RWPE1 (cell line): ENCODE measurements around the gene TAF11L6.
"Not testable (repeated sequence)": the region's sequence is repeated elsewhere in the genome, so short reads cannot be mapped to it uniquely, and the experiment has no call there.

ENCODE experiments used
- CTCF ChIA-PET: fragments of 350-600 bp; sonication (Branson Sonifier 250); formaldehyde crosslinking; extraction: SDS; loops from one replicate; lab custom pipeline; 2021; lab: Yijun Ruan, JAX
- POLR2A ChIA-PET: fragments of 400-600 bp; formaldehyde crosslinking; extraction: SDS; loops from one replicate; lab custom pipeline; 2020; ENCODE audit warnings: antibody characterized with exemption; ENCODE audit not compliant: low non-redundant PET; lab: Yijun Ruan, JAX
- DNase-seq: peaks from one replicate; pipeline ENCODE4 v3.0.0; 2012; ENCODE audit warnings: low spot score
- H3K27ac ChIP-seq: fragments of 450-650 bp; 2 replicates; pipeline ENCODE4 v1.5.1; 2017
- CTCF ChIP-seq: fragments of 450-650 bp; conservative IDR thresholded peaks from 2 replicates; pipeline ENCODE4 v1.5.1; 2017; ENCODE audit warnings: low read depth, mild to moderate bottlenecking

Gene TAF11L6

GRCh38 chr5:17528369-17528768 lies at the start of gene TAF11L6:
TSS of gene TAF11L6 (plus strand) at chr5:17528669.
- CTCF ChIA-PET, H3K27ac ChIP-seq, DNase-seq, POLR2A ChIA-PET: not testable (repeated sequence)

- DNase-seq, result no peak
- CTCF ChIA-PET, result no interaction called here
- H3K27ac ChIP-seq, result no peak overlapping the region
- POLR2A ChIA-PET, result no interaction called here
- no peak for TF ChIP-seq CTCF
Observed at GRCh38 chr5:17481378-17481777, 47.1 kb upstream of the TAF11L6 start.

- TF ChIP-seq CTCF, result no peak
- no peak for DNase-seq
- no peak overlapping the region for H3K27ac ChIP-seq
- CTCF ChIA-PET, result no interaction called here
- POLR2A ChIA-PET, result no interaction called here
Observed at GRCh38 chr5:17482790-17483189, 45.7 kb upstream of the TAF11L6 start.

- CTCF ChIA-PET, result interaction anchor here (0.6 kb wide), 1 partner anchor 202 kb away, joined by 3 read pairs; no protein-coding TSS in a partner anchor
- POLR2A ChIA-PET, H3K27ac ChIP-seq, DNase-seq: not testable (repeated sequence)
Observed at GRCh38 chr5:17486464-17487173, 41.9 kb upstream of the TAF11L6 start.

GRCh38 chr5:17487174-17487512 lies 41.3 kb upstream of the TAF11L6 start:
- POLR2A ChIA-PET, result no interaction called here
- no peak overlapping the region for H3K27ac ChIP-seq
- CTCF ChIA-PET, result no interaction called here
- no peak for TF ChIP-seq CTCF
- DNase-seq, result no peak

GRCh38 chr5:17491257-17491656 lies 37.2 kb upstream of the TAF11L6 start:
- POLR2A ChIA-PET, DNase-seq, H3K27ac ChIP-seq: not testable (repeated sequence)
- CTCF ChIA-PET, result interaction anchor here (0.6 kb wide), 1 partner anchor 111 kb away, joined by 3 read pairs; no protein-coding TSS in a partner anchor

GRCh38 chr5:17492770-17493169 lies 35.7 kb upstream of the TAF11L6 start:
- CTCF ChIA-PET, result no interaction called here
- no peak for TF ChIP-seq CTCF

GRCh38 chr5:17497446-17497845 lies 31.0 kb upstream of the TAF11L6 start:
- CTCF ChIA-PET, result no interaction called here

More at GRCh38 chr5:17492770-17493169, 35.7 kb upstream of the TAF11L6 start:
- no peak for DNase-seq
- POLR2A ChIA-PET, result no interaction called here
- no peak overlapping the region for H3K27ac ChIP-seq

GRCh38 chr5:17497931-17498330 lies 30.5 kb upstream of the TAF11L6 start, which contains the start of gene TAF11L2:
TSS of gene TAF11L2 (plus strand) at chr5:17498231.
- H3K27ac ChIP-seq, POLR2A ChIA-PET, DNase-seq, CTCF ChIA-PET: not testable (repeated sequence)

More at GRCh38 chr5:17497446-17497845, 31.0 kb upstream of the TAF11L6 start:
- POLR2A ChIA-PET, result no interaction called here
- TF ChIP-seq CTCF, result no peak
- no peak for DNase-seq
- no peak overlapping the region for H3K27ac ChIP-seq
